22Rv1 (cell line): ENCODE data around the gene ANO8.

Experiments
- ZFX ChIP-seq: fragments of 450-650 bp; IDR thresholded peaks from 2 replicates; pipeline ENCODE4 v1.6.1; 2017; ENCODE audit warnings: antibody characterized with exemption, borderline replicate concordance
- TF ChIP-seq, protein P1 (sequence below): fragments of 450-650 bp; IDR thresholded peaks from 2 replicates; pipeline ENCODE4 v1.5.1; 2017; ENCODE audit warnings: mild to moderate bottlenecking

DNA sequence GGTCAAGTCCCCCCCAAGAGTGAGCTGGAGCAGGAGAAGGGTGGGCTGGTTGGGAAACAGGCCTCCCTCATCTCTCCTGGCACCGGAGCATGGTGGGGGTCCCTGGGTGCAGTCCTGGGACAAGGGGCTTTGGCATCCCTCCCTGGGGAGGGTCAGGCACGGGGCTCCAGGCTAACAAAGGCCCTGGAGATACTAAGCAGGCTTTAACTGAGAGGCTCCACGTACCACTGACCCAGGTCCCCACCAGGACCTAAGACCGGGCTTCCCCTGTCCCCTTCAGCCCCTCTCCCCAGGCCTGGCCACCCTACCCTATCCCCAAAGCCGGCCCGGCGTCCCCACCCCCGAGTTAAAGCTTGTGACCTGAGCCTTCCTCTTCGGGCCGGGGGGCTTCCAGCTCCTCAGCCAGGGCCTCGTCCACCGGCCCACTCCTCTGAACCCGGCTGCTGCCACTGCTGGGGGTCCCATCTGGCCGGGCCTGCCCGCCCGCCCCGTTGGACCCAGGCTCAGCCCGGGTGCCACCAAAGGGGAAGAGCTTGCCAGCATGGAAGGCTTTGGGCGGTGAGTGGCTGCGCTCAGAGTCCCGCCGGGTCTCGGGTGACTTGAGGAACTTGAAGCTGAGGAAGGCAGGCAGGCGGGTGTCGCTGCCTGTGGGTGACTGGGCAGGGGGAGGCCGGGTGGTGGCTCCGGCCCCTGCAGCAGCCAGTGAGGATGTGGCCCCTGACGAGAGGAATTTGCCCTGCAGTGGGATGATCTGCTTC lies 10.1 kb downstream of the ANO8 start:
- TF ChIP-seq, protein P1, sequence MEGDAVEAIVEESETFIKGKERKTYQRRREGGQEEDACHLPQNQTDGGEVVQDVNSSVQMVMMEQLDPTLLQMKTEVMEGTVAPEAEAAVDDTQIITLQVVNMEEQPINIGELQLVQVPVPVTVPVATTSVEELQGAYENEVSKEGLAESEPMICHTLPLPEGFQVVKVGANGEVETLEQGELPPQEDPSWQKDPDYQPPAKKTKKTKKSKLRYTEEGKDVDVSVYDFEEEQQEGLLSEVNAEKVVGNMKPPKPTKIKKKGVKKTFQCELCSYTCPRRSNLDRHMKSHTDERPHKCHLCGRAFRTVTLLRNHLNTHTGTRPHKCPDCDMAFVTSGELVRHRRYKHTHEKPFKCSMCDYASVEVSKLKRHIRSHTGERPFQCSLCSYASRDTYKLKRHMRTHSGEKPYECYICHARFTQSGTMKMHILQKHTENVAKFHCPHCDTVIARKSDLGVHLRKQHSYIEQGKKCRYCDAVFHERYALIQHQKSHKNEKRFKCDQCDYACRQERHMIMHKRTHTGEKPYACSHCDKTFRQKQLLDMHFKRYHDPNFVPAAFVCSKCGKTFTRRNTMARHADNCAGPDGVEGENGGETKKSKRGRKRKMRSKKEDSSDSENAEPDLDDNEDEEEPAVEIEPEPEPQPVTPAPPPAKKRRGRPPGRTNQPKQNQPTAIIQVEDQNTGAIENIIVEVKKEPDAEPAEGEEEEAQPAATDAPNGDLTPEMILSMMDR = no peak
- TF ChIP-seq ZFX = no peak
